T-helper 1 cell treated with Interleukin-12 subunit alpha and Interleukin-12 subunit beta and Interleukin-4 antibody, amounts not matched to agents 30 ng/mL and 1 ng/mL, for 36 hours (primary cell): Measurements from ENCODE around the gene NPIPB9. TPM values are rescaled to one million over a fixed set of nuclear protein-coding genes. Genes with fewer than 3 reads are reported as not detected.
"Not testable (repeated sequence)": the region's sequence is repeated elsewhere in the genome, so short reads cannot be mapped to it uniquely, and the experiment has no call there.

Experiments
- intact Hi-C: fragments of 100-400 bp; cut with micrococcal nuclease; formaldehyde crosslinking; loops from one replicate; pipeline ENCODE4 v1.15.1; 2024
- total RNA-seq: library from RNA; stranded (reverse); gene quantifications from 2 replicates; pipeline ENCODE4 v1.2.3, GENCODE V29; 2022

The NPIPB9 gene
- total RNA-seq, result 5.2 and 5.4 TPM in 2 replicates

GRCh38 chr16:28751487-28751886, at the start of gene NPIPB9:
TSS of gene NPIPB9 (plus strand) at chr16:28751787.
- intact Hi-C loops, result not testable (repeated sequence)

- intact Hi-C loops, result not testable (repeated sequence)
Observed at GRCh38 chr16:28704246-28704645, 47.3 kb upstream of the NPIPB9 start.

GRCh38 chr16:28711220-28712083, 40.1 kb upstream of the NPIPB9 start, which contains the start of gene EIF3C:
TSS of gene EIF3C (plus strand) at chr16:28711464. CDS start at chr16:28711687, 223 bp downstream.
- intact Hi-C loops, result not testable (repeated sequence)

GRCh38 chr16:28722852-28723650, 28.5 kb upstream of the NPIPB9 start:
- intact Hi-C loops, result not testable (repeated sequence)

- intact Hi-C loops, result not testable (repeated sequence)
Observed at GRCh38 chr16:28731253-28731652, 20.3 kb upstream of the NPIPB9 start.

GRCh38 chr16:28732455-28733124, 19.0 kb upstream of the NPIPB9 start:
- intact Hi-C loops, result not testable (repeated sequence)

GRCh38 chr16:28739787-28740186, 11.8 kb upstream of the NPIPB9 start:
- intact Hi-C loops, result not testable (repeated sequence)

GRCh38 chr16:28740631-28741030, 11.0 kb upstream of the NPIPB9 start:
- intact Hi-C loops, result not testable (repeated sequence)

GRCh38 chr16:28741295-28741694, 10.3 kb upstream of the NPIPB9 start:
- intact Hi-C loops, result not testable (repeated sequence)

- intact Hi-C loops, result not testable (repeated sequence)
Observed at GRCh38 chr16:28746618-28747350, 4.8 kb upstream of the NPIPB9 start.

- intact Hi-C loops, result not testable (repeated sequence)
Observed at GRCh38 chr16:28749997-28750465, 1.6 kb upstream of the NPIPB9 start.

- intact Hi-C loops, result not testable (repeated sequence)
Observed at GRCh38 chr16:28750469-28751067, 1.0 kb upstream of the NPIPB9 start.

- intact Hi-C loops, result not testable (repeated sequence)
Observed at GRCh38 chr16:28781697-28782096, 30.1 kb downstream of the NPIPB9 start.

GRCh38 chr16:28782357-28782756, 30.8 kb downstream of the NPIPB9 start:
- intact Hi-C loops, result not testable (repeated sequence)

GRCh38 chr16:28802235-28803019, 50.8 kb downstream of the NPIPB9 start:
- intact Hi-C loops, result not testable (repeated sequence)

GRCh38 chr16:28807445-28808120, 56.0 kb downstream of the NPIPB9 start:
- intact Hi-C loops, result not testable (repeated sequence)

- intact Hi-C loops, result loop anchor here (5.0 kb wide), 2 partner anchors 987 to 1177 kb away; partner anchors contain the start of genes HIRIP3, INO80E and MAZ
Observed at GRCh38 chr16:28820016-28820415, 68.4 kb downstream of the NPIPB9 start.

- intact Hi-C loops, result loop anchor here (5.0 kb wide), 2 partner anchors 987 to 1177 kb away; partner anchors contain the start of genes HIRIP3, INO80E and MAZ
Observed at GRCh38 chr16:28820546-28820945, 69.0 kb downstream of the NPIPB9 start.
